HG03108 (cell line): Measurements from ENCODE around the gene TBX10.
"Not testable (repeated sequence)": the region's sequence is repeated elsewhere in the genome, so short reads cannot be mapped to it uniquely, and the experiment has no call there.

Source experiments
- ATAC-seq: cut with Tn5 transposase; IDR thresholded peaks from one replicate; pipeline ENCODE4 v1.9.1; 2021; ENCODE audit warnings: moderate library complexity; ENCODE audit not compliant: unreplicated experiment

The TBX10 gene

GRCh38 chr11:67639438-67639859 lies at the start of gene TBX10:
Gene TBX10, minus strand, starts transcription at chr11:67639763. Its CDS starts 291 bp downstream, at chr11:67639472.
- ATAC-seq = no peak

GRCh38 chr11:67689178-67689577 lies 49.6 kb upstream of the TBX10 start:
- no peak for ATAC-seq

GRCh38 chr11:67687986-67688385 lies 48.4 kb upstream of the TBX10 start:
- no peak for ATAC-seq

- ATAC-seq = not testable (repeated sequence)
These were observed 46.2 kb upstream of the TBX10 start for GRCh38 chr11:67685641-67686332.

GRCh38 chr11:67682126-67683034 lies 42.8 kb upstream of the TBX10 start:
- not testable (repeated sequence) for ATAC-seq

GRCh38 chr11:67680696-67681470 lies 41.3 kb upstream of the TBX10 start:
- ATAC-seq = no peak

GRCh38 chr11:67675058-67675747 lies 35.6 kb upstream of the TBX10 start:
- no peak for ATAC-seq

- ATAC-seq = no peak
These were observed 34.9 kb upstream of the TBX10 start, which contains the start of gene ALDH3B2 for GRCh38 chr11:67674442-67674871. Gene ALDH3B2, minus strand, starts transcription at chr11:67674623. Its CDS starts 7,688 bp downstream, at chr11:67666935.

GRCh38 chr11:67673902-67674301 lies 34.3 kb upstream of the TBX10 start:
- no peak for ATAC-seq

- ATAC-seq = no peak
These were observed 33.8 kb upstream of the TBX10 start for GRCh38 chr11:67673358-67673757.

GRCh38 chr11:67671211-67671520 lies 31.6 kb upstream of the TBX10 start:
- ATAC-seq = no peak

- no peak for ATAC-seq
These were observed 31.0 kb upstream of the TBX10 start for GRCh38 chr11:67670316-67671210.

- no peak for ATAC-seq
These were observed 28.6 kb upstream of the TBX10 start for GRCh38 chr11:67668192-67668551.

- no peak for ATAC-seq
These were observed 28.1 kb upstream of the TBX10 start for GRCh38 chr11:67667490-67668191.

GRCh38 chr11:67666676-67667489 lies 27.3 kb upstream of the TBX10 start:
- ATAC-seq = no peak

- no peak for ATAC-seq
These were observed 26.7 kb upstream of the TBX10 start for GRCh38 chr11:67666303-67666645.

- no peak for ATAC-seq
These were observed 26.2 kb upstream of the TBX10 start for GRCh38 chr11:67665541-67666302.
